Common myeloid progenitor, CD34-positive (primary cell): ENCODE results near the gene CT45A10.
A peak's percentile ranks its signal among the peaks of the same experiment; 100 is the strongest.
"Not testable (repeated sequence)": the region's sequence is repeated elsewhere in the genome, so short reads cannot be mapped to it uniquely, and the experiment has no call there.

Source experiments
- CTCF ChIA-PET: fragments of 350-600 bp; sonication (Branson Sonifier 250); formaldehyde crosslinking; loops from one replicate; lab custom pipeline; 2021; ENCODE audit warnings: antibody characterized with exemption; lab: Charles Lee
- POLR2A ChIA-PET: fragments of 350-600 bp; sonication (Branson Sonifier 250); formaldehyde crosslinking; loops from one replicate; lab custom pipeline; 2021; ENCODE audit warnings: antibody characterized with exemption; lab: Charles Lee
- DNase-seq, 3 donors: peaks; one replicate each; pipeline versions ENCODE4 v3.0.0 to v3.0.0-alpha.2; 2013
- H3K27ac ChIP-seq, 2 experiments: 1 replicate in 1 of 2; 2 replicates in 1 of 2; pipeline ENCODE4 v1.7.0; 2013; ENCODE audit warnings: inconsistent platforms in 2 of 2, low read length in 2 of 2, mild to moderate bottlenecking in 2 of 2, low read depth in 1 of 2, moderate library complexity in 1 of 2; ENCODE audit not compliant: severe bottlenecking in 2 of 2, insufficient read depth in 1 of 2, poor library complexity in 1 of 2
- H3K27me3 ChIP-seq, 5 experiments: replicated peaks in 2 of 5; 1 replicate in 3 of 5; 2 replicates in 2 of 5; pipeline versions ENCODE4 v1.6.1 to v1.7.0; 2013; ENCODE audit warnings: low read length in 4 of 5, mild to moderate bottlenecking in 2 of 5, moderate library complexity in 2 of 5, inconsistent platforms in 1 of 5; ENCODE audit not compliant: insufficient read depth in 5 of 5, control insufficient read depth in 4 of 5
- H3K36me3 ChIP-seq, 4 experiments: 1 replicate in 2 of 4; 2 replicates in 2 of 4; pipeline versions ENCODE4 v1.6.1 to v1.7.0; 2013; ENCODE audit warnings: low read length in 3 of 4, control low read depth in 1 of 4, mild to moderate bottlenecking in 1 of 4; ENCODE audit not compliant: control insufficient read depth in 4 of 4, insufficient read depth in 4 of 4
- H3K4me1 ChIP-seq, 4 experiments: 1 replicate in 3 of 4; 2 replicates in 1 of 4; pipeline versions ENCODE4 v1.6.1 to v1.7.1; 2013; ENCODE audit warnings: low read length in 3 of 4, mild to moderate bottlenecking in 3 of 4, control low read depth in 1 of 4, inconsistent platforms in 1 of 4, moderate library complexity in 1 of 4; ENCODE audit not compliant: control insufficient read depth in 4 of 4, insufficient read depth in 4 of 4; ENCODE audit errors: control extremely low read depth in 1 of 4
- H3K4me3 ChIP-seq, 7 experiments: 1 replicate in 4 of 7; 2 replicates in 3 of 7; pipeline versions ENCODE4 v1.5.1 to v1.7.0; 2013; ENCODE audit warnings: mild to moderate bottlenecking in 7 of 7, low read length in 6 of 7, moderate library complexity in 6 of 7, inconsistent platforms in 2 of 7, low read depth in 2 of 7, control low read depth in 1 of 7; ENCODE audit not compliant: insufficient read depth in 4 of 7, control insufficient read depth in 1 of 7; ENCODE audit errors: extremely low read depth in 1 of 7
- H3K9me3 ChIP-seq, 5 experiments: 1 replicate in 4 of 5; 2 replicates in 1 of 5; pipeline versions ENCODE4 v1.6.1 to v1.7.1; 2013; ENCODE audit warnings: low read length in 4 of 5, mild to moderate bottlenecking in 2 of 5, inconsistent platforms in 1 of 5, low read depth in 1 of 5, moderate library complexity in 1 of 5; ENCODE audit not compliant: control insufficient read depth in 4 of 5, insufficient read depth in 2 of 5; ENCODE audit errors: control extremely low read depth in 1 of 5
- WGBS: methylation state at CpG from one replicate; pipeline ENCODE4 v1.1.5; 2013; ENCODE audit not compliant: insufficient coverage; 5-methylcytosine and 5-hydroxymethylcytosine counted together

Gene CT45A10

DNA sequence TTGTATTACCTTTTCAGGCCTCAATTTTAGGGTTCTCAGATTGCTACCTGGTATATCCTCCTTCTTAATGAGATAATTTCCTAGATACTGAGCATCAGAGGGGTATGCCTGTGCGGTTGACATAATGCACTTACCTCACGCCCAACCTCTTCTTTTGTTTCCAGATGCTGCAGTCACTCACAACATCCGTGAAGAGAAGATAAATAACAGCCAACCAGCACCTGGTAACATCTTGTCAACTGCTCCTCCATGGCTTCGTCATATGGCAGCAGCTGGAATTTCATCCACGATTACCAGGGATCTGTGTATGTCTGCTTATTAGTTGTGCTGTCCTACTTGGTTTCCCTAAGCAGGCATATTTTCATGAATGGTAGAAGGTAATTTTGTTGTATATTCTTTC is 17.0 kb upstream of the CT45A10 start:
- DNase-seq, result no peak
- CTCF ChIA-PET, result no interaction called here
- Histone ChIP-seq H3K36me3 (no peaks in the 10 kb centered on the region), H3K4me1 (no peaks in the 10 kb centered on the region), H3K4me3 (no peak overlapping the region), H3K27ac (no peak overlapping the region), H3K9me3 (no peaks in the 10 kb centered on the region), H3K27me3 (peaks cover 0 to 2% (median 0%) of the 10 kb centered on the region in 5 experiments)
- POLR2A ChIA-PET, result no interaction called here
- 83% methylated on average over 4 of the region's 5 CpGs for WGBS

DNA sequence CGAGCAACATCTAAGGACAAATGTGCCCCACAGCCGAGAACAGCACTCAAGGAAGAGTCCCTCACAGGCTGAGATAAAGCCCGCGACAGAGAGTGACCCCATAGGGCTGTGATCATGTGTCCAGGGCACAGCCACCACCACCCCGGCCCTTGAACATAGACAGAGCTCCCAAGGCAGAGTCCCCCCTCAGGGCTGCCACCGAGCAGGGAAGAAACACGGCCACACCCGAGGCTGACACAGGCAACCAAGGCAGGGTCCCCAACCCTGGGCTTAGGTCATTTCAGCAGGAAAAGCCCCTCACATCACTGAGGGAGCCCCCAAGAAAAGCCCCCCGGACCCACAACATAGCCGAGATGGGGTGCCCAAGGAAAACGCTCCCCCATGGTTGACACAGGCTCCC is 463 bp downstream of the CT45A10 start:
- DNase-seq, result no peak
- H3K27me3 ChIP-seq, result no peaks in the 10 kb centered on the region
- ChIA-PET POLR2A (no interaction called here), CTCF (no interaction called here)
- 94% methylated on average over 11 of the region's 11 CpGs for WGBS
- H3K4me3 ChIP-seq, result no peak overlapping the region
- H3K4me1 ChIP-seq, result no peaks in the 10 kb centered on the region
- H3K27ac ChIP-seq, result no peak overlapping the region
- no peaks in the 10 kb centered on the region for H3K36me3 ChIP-seq
- H3K9me3 ChIP-seq, result no peaks in the 10 kb centered on the region

DNA sequence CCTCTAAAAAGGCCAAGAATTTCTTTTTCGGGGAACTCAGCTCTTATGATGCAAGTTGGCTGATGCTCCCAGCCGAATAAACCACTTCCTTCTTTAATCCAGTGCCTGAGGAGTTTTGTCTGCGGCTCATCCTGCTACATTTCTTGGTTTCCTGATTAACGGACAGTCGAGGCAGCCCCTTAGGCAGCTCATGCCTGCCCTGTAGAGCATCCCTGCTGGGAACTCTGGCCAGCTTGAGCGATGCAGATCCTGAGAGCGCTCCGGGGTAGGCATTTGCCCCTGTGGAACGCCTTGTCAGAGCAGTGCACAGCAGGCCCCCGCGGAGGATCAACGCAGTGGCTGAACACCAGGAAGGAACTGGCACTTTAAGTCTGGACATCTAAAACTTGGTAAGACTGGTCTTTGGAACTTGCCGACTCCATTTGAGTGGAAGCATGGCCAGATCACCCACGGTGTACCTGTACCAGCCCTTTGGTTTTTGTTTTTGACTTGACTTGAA is 3.1 kb downstream of the CT45A10 start:
- CTCF ChIA-PET, result no interaction called here
- Histone ChIP-seq H3K4me3 (peak overlapping the region in 1 of 7 experiments; percentile 5), H3K27ac (no peak overlapping the region), H3K27me3 (no peaks in the 10 kb centered on the region), H3K4me1 (no peaks in the 10 kb centered on the region), H3K9me3 (no peaks in the 10 kb centered on the region), H3K36me3 (no peaks in the 10 kb centered on the region)
- 85% methylated on average over 13 of the region's 14 CpGs for WGBS
- POLR2A ChIA-PET, result no interaction called here
- peak in 1 of 3 donors; percentile 15 for DNase-seq

DNA sequence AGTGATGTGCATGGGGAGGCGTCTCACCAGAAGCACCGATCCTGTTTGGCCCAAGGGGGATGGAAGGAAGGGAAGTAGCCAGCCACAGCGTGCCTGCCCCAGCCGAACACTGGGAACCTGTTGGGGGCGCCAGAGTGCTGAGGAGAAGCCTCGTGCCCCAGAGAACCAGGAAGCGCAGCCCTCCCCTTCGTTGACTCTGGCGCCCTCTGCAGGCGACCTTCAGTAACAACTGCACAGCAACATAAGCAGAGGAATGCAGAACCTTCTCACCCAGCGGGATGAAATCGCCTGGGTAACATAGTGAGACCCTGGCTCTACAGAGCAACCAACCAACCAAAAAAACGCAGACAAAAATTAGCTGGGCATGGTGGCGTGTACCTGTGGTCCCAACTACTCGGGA is 4.3 kb downstream of the CT45A10 start:
- CTCF ChIA-PET, result not testable (repeated sequence)
- WGBS, result 47% methylated on average over 5 of the region's 15 CpGs

DNA sequence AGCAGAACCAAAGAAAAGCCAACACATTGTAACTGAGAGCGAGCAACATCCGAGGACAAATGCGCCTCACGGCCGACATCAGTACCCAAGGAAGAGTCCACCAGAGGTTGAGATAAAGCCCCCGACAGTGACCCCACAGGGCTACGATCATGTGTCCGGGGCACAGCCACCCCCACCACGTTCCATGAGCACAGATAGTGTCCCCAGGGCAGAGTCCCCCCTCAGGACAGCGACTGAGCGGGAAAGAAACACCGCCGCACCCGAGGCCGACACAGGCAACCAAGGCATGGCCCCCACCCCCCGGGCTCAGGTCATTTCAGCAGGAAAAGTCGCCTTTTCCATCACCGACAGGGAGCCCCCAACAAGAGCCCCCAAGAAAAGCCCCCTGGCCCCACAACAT is 5.0 kb downstream of the CT45A10 start:
- H3K4me3 ChIP-seq, CTCF ChIA-PET, H3K27me3 ChIP-seq, H3K4me1 ChIP-seq, H3K27ac ChIP-seq, POLR2A ChIA-PET, H3K9me3 ChIP-seq, DNase-seq, H3K36me3 ChIP-seq: not testable (repeated sequence)
- 76% methylated on average over 4 of the region's 18 CpGs for WGBS

More for the DNA sequence above, 4.3 kb downstream of the CT45A10 start:
- H3K27me3 ChIP-seq, H3K27ac ChIP-seq, POLR2A ChIA-PET, H3K4me1 ChIP-seq, H3K4me3 ChIP-seq, H3K36me3 ChIP-seq, H3K9me3 ChIP-seq: not testable (repeated sequence)
- peak; percentile 23 to 52 (median 48) for DNase-seq

DNA sequence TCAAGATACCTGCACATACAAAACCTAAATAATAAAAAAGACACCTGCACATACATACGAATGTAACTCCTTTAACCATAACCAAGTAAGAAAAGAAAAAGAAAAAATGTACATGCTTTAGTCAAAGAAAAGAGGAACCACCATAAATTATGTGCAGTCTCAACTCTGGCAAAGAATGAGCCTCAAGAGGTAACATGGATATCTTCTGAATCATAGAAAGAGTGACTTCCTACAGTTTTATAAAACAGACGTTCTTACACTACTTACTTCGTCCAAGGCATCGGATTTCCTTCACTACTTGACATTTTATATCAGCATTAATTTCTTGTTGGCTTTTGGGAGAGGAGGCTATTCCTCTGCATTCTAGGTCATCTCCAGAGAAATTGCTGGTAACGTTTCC is 10.5 kb downstream of the CT45A10 start:
- H3K4me1 ChIP-seq, H3K27me3 ChIP-seq, H3K27ac ChIP-seq, H3K9me3 ChIP-seq, H3K36me3 ChIP-seq, CTCF ChIA-PET, H3K4me3 ChIP-seq, POLR2A ChIA-PET: not testable (repeated sequence)
- WGBS, result 18% methylated on average over 2 of the region's 5 CpGs
- peak in 2 of 3 donors; percentile 51 to 62 for DNase-seq

DNA sequence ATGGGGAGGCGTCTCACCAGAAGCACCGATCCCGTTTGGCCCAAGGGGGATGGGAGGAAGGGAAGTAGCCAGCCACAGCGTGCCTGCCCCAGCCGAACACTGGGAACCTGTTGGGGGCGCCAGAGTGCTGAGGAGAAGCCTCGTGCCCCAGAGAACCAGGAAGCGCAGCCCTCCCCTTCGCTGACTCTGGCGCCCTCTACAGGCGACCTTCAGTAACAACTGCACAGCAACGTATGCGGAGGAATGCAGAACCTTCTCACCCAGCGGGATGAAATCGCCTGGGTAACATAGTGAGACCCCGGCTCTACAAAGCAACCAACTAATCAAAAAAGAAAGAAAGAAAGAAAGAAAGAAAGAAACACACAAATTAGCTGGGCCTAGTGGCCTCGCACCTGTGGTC is 21.5 kb downstream of the CT45A10 start, which contains the start of gene CT45A9:
CT45A9 (minus strand) TSS at position 101 of the 400 bp plus-strand sequence. CDS start 3,751 bp downstream, outside the sequence.
- H3K4me1 ChIP-seq, H3K4me3 ChIP-seq, H3K27ac ChIP-seq, H3K27me3 ChIP-seq, CTCF ChIA-PET, POLR2A ChIA-PET, H3K9me3 ChIP-seq, H3K36me3 ChIP-seq, DNase-seq: not testable (repeated sequence)
- WGBS, result no CpG with 5 or more reads among the region's 17 CpGs
